SJSA1 (cell line): ENCODE results near the gene IGFN1. TPM values are rescaled to one million over a fixed set of nuclear protein-coding genes. Genes with fewer than 3 reads are reported as not detected.

ENCODE experiments used
- DNase-seq, 2 experiments: peaks; one replicate each; pipeline ENCODE4 v3.0.0-alpha.2; 2015 to 2020; ENCODE audit warnings: low spot score in 2 of 2, low read depth in 1 of 2
- H3K27ac ChIP-seq: fragments of 250-450 bp; sonication (Bioruptor Pico); 2 replicates; pipeline ENCODE4 v1.5.1; 2020; ENCODE audit warnings: mild to moderate bottlenecking, moderate library complexity
- H3K27me3 ChIP-seq: fragments of 250-450 bp; sonication (Bioruptor Pico); replicated peaks from 2 replicates; pipeline ENCODE4 v1.5.1; 2020; ENCODE audit warnings: mild to moderate bottlenecking, moderate library complexity
- H3K36me3 ChIP-seq: fragments of 250-450 bp; sonication (Bioruptor Pico); 2 replicates; pipeline ENCODE4 v1.5.1; 2020; ENCODE audit warnings: mild to moderate bottlenecking
- H3K4me1 ChIP-seq: fragments of 250-450 bp; sonication (Bioruptor Pico); replicated peaks from 2 replicates; pipeline ENCODE4 v1.6.1; 2021; ENCODE audit warnings: mild to moderate bottlenecking
- H3K4me3 ChIP-seq: fragments of 250-450 bp; sonication (Bioruptor Pico); 2 replicates; pipeline ENCODE4 v1.5.1; 2020; ENCODE audit warnings: mild to moderate bottlenecking
- H3K9me3 ChIP-seq: fragments of 250-450 bp; sonication (Bioruptor Pico); replicated peaks from 2 replicates; pipeline ENCODE4 v1.5.1; 2020; ENCODE audit warnings: mild to moderate bottlenecking
- total RNA-seq: library from RNA; depleted of rRNA; stranded (reverse); fragments of >200 nt; shearing (Covaris generic); gene quantifications from 2 replicates; pipeline ENCODE4 v1.2.3, GENCODE V29; 2014

The IGFN1 gene
- total RNA-seq, 1 experiment from 2014 or later: 0.03 TPM

DNA sequence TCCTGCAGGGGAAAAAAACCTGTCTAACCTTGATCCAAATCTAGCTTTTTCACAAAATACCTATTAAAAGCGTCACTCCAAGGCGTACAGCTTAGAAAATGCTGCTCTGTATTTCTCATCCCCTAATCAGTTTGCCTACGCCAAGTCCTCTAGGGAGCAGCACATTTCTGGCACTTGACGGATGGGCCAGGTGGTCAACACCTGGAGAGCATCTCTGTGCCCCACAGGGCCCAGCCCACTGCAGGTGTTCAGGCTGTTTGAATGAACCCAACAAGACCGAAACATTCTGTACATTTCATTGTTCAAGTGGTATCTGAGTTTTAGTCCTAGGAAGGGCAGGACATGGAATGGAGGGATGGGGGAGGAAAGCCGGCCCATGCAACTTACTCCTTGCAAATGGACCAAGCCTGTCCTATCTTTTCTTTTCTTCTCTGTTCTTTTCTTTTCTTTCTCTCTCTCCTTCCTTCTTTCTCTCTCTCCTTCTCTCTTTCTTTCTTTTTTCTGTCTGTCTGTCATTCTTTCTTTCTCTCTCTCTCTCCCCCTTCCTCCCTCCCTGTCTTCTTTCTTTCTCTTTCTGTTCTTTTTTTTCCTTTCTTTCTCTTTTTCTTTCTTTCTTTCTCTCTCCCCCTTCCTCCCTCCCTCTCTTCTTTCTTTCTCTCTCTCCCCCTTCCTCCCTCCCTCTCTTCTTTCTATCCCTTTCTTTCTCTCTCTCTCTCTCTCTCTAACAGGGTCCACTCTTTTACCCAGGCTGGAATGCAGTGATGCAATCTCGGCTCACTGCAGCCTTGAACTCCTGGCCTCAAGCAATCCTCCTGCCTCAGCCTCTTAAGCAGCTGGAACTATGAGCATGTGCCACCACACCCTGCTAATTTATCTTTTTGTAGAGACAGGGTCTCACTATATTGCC, 29.1 kb downstream of the IGFN1 start:
- H3K36me3 ChIP-seq: no peaks in the 10 kb centered on the region
- H3K9me3 ChIP-seq: no peaks in the 10 kb centered on the region
- no peak overlapping the region for H3K27ac ChIP-seq
- DNase-seq: peak in 1 of 2 experiments; percentile 25
- H3K4me3 ChIP-seq: no peak overlapping the region
- no peaks in the 10 kb centered on the region for H3K4me1 ChIP-seq
- H3K27me3 ChIP-seq: no peaks in the 10 kb centered on the region

GRCh38 chr1:201220388-201220715, 29.7 kb downstream of the IGFN1 start:
- Histone ChIP-seq H3K27me3 (no peaks in the 10 kb centered on the region), H3K4me1 (no peaks in the 10 kb centered on the region), H3K27ac (no peak overlapping the region), H3K4me3 (no peak overlapping the region), H3K9me3 (no peaks in the 10 kb centered on the region), H3K36me3 (no peaks in the 10 kb centered on the region)
- peak in 1 of 2 experiments; percentile 12 for DNase-seq

DNA sequence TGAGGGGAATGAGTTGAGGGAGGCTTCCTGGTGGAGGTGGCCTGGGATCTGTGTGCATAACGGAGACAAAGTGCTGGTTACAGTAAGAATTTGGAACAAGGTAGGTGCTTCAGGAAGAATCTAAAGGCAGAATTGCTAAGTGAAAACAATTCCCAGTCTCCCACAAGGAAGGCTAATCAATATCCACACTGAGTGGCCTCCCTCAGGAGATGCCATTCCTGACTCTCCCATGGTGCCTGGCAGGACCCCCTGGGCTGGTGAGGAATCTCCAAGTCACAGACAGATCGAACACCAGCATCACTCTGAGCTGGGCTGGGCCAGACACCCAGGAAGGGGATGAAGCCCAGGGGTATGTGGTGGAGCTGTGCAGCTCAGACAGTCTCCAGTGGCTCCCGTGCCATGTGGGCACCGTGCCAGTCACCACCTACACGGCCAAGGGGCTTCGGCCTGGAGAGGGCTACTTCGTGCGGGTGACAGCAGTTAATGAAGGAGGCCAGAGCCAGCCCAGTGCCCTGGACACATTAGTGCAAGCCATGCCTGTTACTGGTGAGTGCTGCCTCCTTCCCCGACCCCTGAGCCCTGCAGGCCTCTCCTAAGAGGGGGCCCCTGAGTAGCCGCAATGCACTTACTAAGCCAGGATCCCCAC, 30.7 kb downstream of the IGFN1 start:
- no peaks in the 10 kb centered on the region for H3K9me3 ChIP-seq
- no peaks in the 10 kb centered on the region for H3K36me3 ChIP-seq
- H3K4me1 ChIP-seq: no peaks in the 10 kb centered on the region
- H3K27me3 ChIP-seq: no peaks in the 10 kb centered on the region
- H3K27ac ChIP-seq: no peak overlapping the region
- DNase-seq: peak in 1 of 2 experiments; percentile 32
- H3K4me3 ChIP-seq: no peak overlapping the region

DNA sequence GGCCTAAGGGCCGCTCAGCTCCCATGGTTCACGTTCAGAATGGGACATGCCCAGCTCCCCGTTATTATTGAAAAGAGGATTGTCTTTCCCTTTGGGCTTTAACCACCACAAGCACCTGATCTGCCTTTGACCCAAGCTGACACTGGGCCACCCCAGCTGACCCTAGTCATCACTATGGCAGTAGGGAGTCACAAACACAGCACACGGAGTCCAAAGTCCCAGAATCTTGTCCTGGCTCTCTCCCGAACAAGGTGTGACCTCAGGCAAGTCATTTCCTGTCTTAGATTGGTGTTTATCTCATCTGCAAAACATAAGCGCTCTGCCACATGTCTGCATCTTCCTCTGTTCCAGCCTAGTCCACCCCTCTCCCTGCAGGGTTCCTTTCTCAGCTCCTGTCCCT, 31.5 kb downstream of the IGFN1 start:
- Histone ChIP-seq H3K4me3 (no peak overlapping the region), H3K27me3 (no peaks in the 10 kb centered on the region), H3K4me1 (no peaks in the 10 kb centered on the region), H3K27ac (no peak overlapping the region), H3K9me3 (no peaks in the 10 kb centered on the region), H3K36me3 (no peaks in the 10 kb centered on the region)
- DNase-seq: no peak

- DNase-seq: no peak
- Histone ChIP-seq H3K36me3 (no peaks in the 10 kb centered on the region), H3K4me3 (no peak overlapping the region), H3K27me3 (0 out of 2 replicates have a peak, but pooled peaks cover 2% of the 10 kb centered on the region), H3K9me3 (no peaks in the 10 kb centered on the region), H3K27ac (no peak overlapping the region), H3K4me1 (no peaks in the 10 kb centered on the region)
These were observed 33.4 kb downstream of the IGFN1 start for GRCh38 chr1:201223852-201224665.

GRCh38 chr1:201224666-201225370, 34.2 kb downstream of the IGFN1 start:
- H3K4me3 ChIP-seq: no peak overlapping the region
- H3K36me3 ChIP-seq: no peaks in the 10 kb centered on the region
- no peak overlapping the region for H3K27ac ChIP-seq
- no peaks in the 10 kb centered on the region for H3K4me1 ChIP-seq
- 0 out of 2 replicates have a peak, but pooled peaks cover 2% of the 10 kb centered on the region for H3K27me3 ChIP-seq
- no peaks in the 10 kb centered on the region for H3K9me3 ChIP-seq
- no peak for DNase-seq

GRCh38 chr1:201226178-201226514, 35.5 kb downstream of the IGFN1 start:
- H3K4me1 ChIP-seq: no peaks in the 10 kb centered on the region
- DNase-seq: no peak

DNA sequence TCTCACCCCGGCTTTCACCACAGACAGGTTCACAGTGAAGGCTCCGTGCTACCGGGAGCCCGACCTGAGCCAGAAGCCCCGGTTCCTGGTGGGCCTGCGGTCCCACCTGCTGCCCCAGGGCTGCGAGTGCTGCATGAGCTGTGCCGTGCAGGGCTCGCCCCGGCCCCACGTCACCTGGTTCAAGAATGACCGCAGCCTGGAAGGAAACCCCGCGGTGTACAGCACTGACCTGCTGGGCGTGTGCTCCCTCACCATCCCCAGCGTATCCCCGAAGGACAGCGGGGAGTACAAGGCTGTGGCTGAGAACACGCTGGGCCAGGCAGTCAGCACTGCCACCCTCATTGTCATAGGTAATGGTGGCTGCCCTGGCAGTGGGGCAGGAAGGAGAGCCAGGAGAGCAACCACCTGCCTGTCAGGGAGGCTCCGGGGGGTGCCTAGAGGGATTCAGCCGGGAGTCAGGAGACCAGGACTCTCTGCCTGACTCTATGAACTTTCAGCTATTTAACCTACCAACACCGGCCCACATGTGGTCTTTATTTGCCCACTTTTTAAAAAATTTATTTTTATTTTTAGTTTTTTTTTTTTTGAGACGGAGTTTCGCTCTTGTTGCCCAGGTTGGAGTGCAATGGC, 36.4 kb downstream of the IGFN1 start:
- Histone ChIP-seq H3K27me3 (0 out of 2 replicates have a peak, but pooled peaks cover 2% of the 10 kb centered on the region), H3K27ac (no peak overlapping the region), H3K36me3 (no peaks in the 10 kb centered on the region), H3K4me3 (no peak overlapping the region), H3K9me3 (peaks cover 4% of the 10 kb centered on the region; the same call in 1 of the 2 replicates), H3K4me1 (no peaks in the 10 kb centered on the region)
- no peak for DNase-seq

More at GRCh38 chr1:201226178-201226514, 35.5 kb downstream of the IGFN1 start:
- H3K27me3 ChIP-seq: 0 out of 2 replicates have a peak, but pooled peaks cover 2% of the 10 kb centered on the region
- no peak overlapping the region for H3K4me3 ChIP-seq
- H3K36me3 ChIP-seq: no peaks in the 10 kb centered on the region
- H3K9me3 ChIP-seq: peaks cover 4% of the 10 kb centered on the region; the same call in 1 of the 2 replicates
- no peak overlapping the region for H3K27ac ChIP-seq

DNA sequence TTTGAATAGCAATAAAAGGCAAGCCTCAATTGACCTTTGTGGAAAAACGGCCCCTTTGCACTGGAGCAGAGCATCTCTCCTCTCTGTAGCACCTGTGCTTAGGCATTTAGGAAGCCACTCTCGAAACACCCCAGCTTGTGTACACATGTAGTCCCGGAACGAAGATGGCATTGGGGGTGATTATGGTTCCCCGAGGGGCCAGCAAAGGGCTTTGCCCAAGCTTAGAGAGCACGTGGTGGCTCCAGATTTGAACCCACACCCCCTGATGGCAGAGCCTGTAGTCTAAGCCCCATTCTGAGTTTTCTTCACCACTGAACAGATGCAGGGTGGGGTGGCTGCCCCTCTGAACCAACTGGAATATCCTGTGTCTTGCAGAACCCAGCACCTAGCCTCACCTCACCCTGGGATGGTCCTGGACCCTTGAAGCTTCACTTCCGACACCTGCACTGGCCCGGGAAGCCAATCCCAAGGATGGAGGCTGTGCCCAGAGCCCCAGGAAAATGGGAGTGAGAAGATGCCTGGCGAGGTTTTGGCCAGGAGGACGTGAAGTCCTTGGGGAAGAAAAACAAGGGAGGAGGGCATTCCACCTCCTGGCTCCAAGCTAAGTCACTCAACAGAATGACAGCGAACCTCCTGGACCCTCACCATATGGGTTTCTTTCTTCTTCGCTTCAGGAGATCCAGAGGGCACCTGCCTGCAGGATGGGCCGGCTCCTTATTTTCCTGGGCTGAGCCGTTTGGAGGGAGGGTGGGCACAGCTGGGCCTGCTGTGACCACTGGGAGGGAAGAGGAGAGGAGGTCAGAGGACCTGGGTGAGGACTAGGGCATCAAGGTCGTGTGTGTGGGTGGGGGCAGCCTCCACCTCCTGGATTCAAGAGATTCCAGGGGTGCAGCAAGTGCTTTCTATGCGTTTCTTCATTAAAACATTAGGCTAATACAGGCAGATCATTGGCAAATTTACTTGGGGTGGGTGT, 37.7 kb downstream of the IGFN1 start:
- H3K4me1 ChIP-seq: no peaks in the 10 kb centered on the region
- H3K4me3 ChIP-seq: no peak overlapping the region
- H3K27ac ChIP-seq: no peak overlapping the region
- H3K9me3 ChIP-seq: peaks cover 4% of the 10 kb centered on the region; the same call in 1 of the 2 replicates
- 0 out of 2 replicates have a peak, but pooled peaks cover 2% of the 10 kb centered on the region for H3K27me3 ChIP-seq
- H3K36me3 ChIP-seq: no peaks in the 10 kb centered on the region
- no peak for DNase-seq

DNA sequence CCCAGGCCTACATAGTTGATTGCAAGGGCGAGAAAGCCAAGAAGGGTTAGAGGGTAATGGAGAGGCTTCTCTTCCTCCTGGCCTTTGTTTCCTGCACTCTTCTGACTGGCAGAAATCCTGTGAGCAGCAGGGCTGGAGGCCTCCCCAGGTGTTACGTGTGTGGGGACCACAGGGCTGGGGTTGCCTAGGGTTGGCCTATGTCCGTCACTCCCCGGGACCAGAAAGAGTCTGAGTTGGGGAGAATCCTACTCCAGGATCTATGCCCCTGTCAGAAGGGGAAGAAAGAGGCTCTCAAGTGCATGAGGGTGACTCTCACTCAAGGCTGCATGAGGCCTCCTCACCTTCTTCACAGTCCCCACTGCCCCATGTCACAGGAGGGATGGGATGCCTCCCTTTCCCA, 38.5 kb downstream of the IGFN1 start:
- Histone ChIP-seq H3K27me3 (0 out of 2 replicates have a peak, but pooled peaks cover 2% of the 10 kb centered on the region), H3K9me3 (peaks cover 4% of the 10 kb centered on the region; the same call in 1 of the 2 replicates), H3K4me3 (no peak overlapping the region), H3K36me3 (no peaks in the 10 kb centered on the region), H3K4me1 (no peaks in the 10 kb centered on the region), H3K27ac (no peak overlapping the region)
- DNase-seq: no peak

DNA sequence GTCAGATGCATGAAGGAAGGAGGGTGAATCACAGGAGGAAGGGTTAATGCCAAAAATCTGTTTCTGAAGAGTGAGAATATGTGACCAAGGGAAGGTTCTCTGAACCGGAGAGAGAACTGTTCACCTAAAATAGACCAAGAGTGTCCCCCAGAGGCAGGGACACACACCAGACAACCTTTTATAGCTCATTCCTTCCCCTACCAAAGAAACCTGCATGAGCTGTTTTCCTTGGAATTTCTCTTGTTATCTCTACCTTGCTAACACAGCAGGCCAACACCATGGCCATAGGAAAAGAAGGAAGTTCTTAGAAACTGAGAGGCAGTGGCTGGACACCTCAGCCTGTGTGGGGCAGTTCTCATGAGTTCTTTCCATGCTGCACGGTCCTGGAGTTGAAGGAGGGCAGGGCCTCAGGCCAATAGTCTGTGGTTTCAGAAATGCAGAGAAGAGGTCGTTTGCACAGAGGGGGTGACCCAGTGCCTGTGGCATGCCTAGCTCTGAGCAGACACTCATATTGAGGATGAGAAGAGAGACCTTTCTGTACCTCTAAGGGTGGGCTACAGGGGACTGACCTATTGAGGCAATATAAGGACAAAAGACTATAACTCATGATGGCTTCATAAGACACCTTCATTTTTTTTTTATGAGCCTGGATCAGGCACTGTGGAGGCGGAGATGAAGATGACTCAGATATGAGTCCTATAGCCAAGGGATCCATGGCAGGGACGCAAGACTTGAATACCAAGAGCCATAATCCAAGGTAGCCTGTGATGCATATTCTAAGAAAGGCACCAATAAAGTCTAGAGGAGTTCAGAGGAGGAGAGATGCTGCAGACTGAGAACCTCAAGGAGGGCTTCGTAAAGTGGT, 39.4 kb downstream of the IGFN1 start:
- Histone ChIP-seq H3K27ac (no peak overlapping the region), H3K4me1 (no peaks in the 10 kb centered on the region), H3K4me3 (no peak overlapping the region), H3K27me3 (0 out of 2 replicates have a peak, but pooled peaks cover 2% of the 10 kb centered on the region), H3K9me3 (peaks cover 4% of the 10 kb centered on the region; the same call in 1 of the 2 replicates), H3K36me3 (no peaks in the 10 kb centered on the region)
- DNase-seq: no peak
